Measurements from ENCODE around the gene MDGA2.
A peak's percentile ranks its signal among the peaks of the same experiment; 100 is the strongest.
"Not testable (repeated sequence)": the region's sequence is repeated elsewhere in the genome, so short reads cannot be mapped to it uniquely, and the experiment has no call there.

The MDGA2 gene

DNA sequence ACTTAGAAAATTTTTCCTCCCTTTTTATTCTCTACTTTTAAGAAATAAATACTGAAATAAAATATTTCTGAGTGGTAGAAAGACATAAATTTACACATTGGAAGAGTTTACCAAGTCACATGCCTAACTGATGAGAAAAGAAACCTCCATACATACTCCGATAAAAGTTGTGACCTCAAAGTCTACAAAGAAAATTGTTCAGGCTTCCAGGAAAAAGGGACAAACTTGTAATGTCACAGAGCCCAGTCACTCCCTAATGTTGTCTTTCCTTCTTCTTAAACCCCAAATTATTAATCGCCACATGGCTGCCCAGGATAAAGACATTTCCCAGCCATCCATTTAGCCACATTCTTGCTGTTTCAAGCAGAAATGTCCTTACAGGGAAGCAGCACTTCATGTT lies 455.3 kb downstream of the MDGA2 start:
- DNase-seq, result no peak

DNA sequence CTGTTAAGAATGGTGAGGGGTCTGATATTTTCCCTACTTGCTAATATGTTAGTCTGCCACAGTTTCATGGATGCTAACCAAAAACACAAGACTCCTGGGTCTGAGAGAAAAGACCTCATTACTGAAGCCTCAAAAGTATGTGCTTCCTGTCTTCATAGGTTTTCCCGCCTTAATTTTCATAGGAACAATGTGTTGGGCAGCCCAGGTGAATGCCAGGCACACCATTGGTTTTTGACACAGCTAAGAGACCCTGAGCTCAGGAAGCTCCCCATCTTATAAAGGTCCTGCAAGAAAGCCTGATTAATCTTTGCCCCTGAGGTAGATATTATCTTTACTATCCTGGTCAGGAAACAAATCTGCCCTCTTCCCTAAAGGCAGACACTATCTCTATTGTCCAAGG lies 464.1 kb downstream of the MDGA2 start:
- no peak for DNase-seq

DNA sequence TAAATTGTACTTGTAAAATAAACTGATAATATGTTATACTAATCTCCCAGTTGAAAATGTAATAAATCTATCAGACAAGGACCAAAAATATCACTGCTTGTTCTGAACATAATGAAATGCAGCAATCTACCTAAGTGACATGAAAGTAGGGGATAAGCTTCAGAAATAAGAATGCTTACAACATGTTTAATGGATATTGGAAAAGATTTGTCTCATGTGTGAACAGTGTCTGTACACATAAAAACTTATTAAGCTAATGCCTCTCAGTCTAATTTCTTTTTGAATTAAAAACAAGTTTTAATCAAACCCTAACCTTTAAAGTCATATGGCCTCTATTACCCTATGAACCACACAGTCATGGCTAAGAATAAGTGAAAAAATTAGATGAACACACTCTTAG lies 465.3 kb downstream of the MDGA2 start:
- DNase-seq, result no peak

DNA sequence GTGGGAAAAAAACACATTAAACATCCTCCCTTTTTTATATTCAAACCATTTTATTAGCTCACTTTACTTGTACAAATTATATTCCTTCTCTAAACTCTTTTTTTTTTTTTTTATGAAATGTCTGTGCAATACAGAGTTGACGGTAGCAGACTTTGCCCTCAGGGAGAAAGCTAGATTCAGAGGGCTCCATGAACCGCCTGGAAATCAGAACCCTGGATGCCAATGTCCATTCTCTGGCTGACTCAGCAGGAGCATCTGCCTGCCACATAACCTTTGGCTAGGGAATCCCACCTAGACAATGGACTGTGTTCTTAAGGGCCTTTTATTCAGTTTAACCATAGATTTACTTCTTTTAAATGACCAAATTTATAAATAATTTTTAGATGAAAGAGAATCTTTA lies 467.0 kb downstream of the MDGA2 start:
- DNase-seq, result no peak

DNA sequence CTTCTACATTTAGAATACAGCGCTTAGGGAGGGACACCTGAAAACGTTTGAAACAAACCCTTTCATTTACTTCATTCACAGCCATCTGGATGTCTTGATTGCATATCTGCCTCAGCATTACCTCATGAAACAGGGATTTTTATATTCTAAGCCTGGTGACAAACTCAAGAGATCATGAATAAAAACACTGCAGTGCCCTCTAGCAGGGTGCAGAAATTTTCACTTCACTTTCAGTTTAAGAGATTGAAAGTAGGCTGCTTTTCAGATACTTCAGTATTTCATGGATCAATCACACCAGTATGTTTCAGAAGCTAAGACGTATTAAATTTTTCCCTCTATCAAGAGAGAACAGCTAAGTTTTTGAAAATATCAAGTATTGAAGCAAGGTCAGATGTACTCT lies 467.8 kb downstream of the MDGA2 start:
- peak; percentile 48 for DNase-seq

DNA sequence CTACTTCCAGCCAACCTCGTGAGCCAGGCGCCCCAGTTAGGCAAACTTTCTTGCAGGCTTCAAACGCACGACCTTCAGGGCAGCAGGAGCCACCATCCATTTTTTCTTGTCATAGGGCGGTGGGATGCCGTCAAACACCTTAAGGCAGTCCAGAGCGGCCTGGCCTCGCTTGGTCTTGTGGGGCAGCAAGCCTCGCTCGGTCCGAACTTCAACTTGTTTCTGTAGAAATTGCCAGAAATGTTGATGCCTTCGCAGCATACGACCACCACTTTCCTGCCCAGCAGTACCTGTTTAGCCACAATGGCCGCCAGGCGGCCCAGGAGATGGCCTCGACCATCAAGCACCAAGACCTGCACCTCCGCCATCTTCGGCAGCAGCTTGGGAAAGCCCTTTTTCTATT lies 474.7 kb downstream of the MDGA2 start:
- DNase-seq, result no peak

DNA sequence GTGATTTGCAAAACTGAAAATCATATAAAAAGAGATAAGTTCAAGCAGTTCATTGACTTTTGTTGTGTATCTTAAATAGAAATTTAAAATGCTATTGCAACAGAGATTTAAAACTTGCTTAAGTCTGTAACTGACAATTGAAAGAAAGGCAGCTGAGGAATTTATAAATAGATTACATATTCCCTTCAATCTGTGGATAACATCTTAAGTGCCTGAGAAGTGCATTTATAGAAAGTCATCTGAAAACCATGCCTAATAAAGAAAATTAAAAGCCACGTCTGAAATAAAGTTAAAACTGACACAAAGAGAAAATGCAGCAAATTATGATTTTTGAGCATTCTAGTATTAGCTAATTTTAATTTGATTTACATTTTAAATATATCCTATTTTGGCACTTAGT lies 479.8 kb downstream of the MDGA2 start:
- DNase-seq, result no peak

DNA sequence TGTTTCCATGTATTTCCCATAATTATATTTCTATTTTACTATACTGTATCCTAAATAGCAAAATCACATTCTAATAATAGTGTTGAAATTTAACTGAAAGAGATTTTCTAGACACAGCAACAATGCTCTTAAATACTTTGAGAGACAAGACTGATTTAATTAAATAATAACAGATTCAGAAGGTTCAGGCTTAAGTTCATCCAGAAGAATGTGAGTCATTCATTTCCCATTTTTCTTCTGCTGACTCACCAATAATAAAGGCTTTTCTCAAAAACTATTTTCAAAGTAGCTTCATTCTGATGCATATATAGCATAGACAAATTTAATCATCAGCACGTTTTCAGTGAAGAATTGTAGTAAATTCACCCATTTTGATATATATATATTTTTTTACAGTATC lies 481.4 kb downstream of the MDGA2 start:
- DNase-seq, result peak; percentile 76

DNA sequence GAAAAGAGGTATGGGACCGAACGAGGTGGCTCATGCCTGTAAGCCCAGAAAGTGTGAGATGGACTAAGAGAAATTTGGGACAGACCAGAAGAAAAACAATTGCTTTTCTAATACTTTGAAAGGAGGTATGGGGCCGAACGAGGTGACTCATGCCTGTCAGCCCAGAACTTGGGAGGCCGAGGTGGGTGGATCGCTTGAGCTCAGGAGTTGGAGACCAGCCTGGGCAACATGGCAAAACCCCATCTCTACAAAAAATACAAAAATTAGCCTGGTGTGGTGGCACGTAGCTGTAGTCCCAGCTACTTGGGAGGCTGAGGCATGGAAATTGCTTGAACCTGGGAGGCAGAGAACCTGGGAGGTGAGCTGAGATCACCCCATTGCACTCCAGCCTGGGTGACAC lies 483.2 kb downstream of the MDGA2 start:
- not testable (repeated sequence) for DNase-seq

DNA sequence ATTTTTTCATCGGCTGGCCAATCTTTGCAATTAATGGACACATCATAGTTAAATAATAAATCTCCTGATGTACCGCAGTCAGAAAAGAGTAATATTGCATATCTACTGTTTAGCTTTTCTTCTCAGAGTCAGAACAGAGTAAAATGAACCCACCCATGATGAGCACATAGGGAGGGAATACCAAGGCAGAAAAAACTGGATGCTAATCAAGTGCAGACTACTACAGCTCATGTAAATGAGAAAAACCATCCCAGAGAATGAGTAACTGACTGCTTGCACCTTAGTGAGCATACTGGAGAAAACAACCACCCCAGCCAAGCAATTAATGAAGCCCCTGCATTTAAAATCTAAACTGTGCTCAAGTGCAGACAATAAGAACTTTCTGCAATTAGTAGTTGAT lies 483.7 kb downstream of the MDGA2 start:
- peak; percentile 57 for DNase-seq

DNA sequence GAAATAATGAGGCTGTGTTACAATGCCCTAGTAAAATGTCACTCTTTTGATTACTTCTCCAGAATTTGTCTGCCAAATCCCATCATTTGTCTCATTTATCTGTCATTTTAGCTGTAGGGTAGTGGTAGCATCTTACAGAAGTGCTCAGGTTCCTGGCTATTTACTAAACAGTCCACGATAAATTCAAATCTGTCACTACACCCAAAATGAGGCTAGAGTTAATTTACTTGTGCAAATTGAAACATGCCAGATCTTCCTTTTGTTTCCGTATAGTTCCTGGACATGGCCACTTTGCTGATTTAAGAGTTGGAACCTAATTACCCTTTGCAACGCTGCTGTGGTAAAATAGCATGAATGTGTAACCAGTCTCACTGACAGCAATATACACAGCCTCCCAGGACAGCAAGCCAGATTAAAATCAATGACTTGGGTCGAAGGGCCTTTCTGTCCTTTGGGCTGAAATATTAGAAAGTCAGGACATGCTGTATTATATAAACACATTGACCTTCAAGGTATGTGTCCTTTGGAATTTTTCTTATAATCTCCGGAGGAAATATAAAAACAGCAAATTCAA lies 485.4 kb downstream of the MDGA2 start:
- no peak for DNase-seq

DNA sequence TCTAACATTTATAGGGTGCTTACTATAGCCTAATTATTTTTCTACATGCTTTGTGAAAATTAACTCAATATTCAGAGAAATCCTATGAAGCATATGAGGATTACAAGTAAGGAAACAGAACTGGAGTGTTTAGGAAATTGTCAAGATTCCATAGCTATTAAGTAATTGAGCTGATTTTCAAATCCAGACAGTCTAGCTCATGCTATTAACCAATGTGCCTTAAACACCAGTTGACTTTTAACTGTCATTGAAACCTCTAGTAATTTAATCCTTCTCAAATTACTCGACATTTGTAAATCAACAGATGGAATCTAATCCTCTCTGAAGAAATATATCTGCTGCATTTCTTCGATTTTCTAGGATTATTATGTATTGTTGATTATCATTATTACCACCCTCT lies 488.9 kb downstream of the MDGA2 start:
- peak; percentile 77 for DNase-seq

DNA sequence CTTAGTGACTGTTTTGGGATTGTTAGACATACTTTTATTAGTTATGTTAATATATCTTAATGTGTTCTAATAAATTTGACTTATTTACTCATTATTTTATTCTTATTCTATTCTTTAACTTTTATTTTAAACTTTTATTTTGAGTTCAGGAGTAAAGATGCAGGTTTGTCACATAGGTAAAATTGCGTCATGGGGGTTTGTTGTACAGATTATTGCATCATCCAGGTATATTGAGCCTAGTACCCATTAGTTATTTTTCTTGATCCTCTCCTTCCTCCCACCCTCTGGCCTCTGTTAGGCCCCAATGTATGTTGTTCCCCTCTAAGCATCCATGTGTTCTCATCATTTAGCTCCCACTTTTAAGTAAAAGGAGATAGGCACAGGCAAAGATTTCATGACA lies 495.5 kb downstream of the MDGA2 start:
- no peak for DNase-seq

DNA sequence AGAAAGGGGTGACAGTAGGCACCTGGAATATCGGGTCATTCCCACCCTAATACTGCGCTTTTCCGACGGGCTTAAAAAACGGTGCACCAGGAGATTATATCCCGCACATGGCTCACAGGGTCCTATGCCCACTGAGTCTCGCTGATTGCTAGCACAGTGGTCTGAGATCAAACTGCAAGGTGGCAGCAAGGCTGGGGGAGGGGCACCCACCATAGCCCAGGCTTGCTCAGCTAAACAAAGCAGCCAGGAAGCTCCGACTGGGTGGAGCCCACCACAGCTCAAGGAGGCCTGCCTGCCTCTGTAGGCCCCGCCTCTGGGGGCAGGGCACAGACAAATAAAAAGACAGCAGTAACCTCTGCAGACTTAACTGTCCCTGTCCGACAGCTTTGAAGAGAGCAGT lies 503.5 kb downstream of the MDGA2 start:
- DNase-seq, result not testable (repeated sequence)

DNA sequence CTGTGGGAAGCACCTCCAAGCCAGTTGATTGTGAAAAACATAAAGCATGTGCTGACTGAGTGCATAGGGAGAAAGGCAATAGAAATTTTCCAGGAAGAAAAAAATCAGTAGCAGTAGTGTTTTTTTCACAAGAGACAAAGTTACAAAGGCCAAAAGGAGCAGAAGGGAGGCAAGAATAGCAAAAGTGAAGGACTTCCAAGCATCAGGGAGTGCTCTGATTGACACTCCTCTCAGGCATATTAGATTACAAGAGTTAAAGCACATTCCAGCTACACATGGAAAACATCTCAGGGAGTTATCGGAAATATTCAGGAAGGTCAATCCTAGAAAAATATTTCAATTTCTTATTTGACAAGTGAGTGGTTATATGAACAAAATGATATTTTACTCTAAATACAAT lies 508.0 kb downstream of the MDGA2 start:
- DNase-seq, result no peak

DNA sequence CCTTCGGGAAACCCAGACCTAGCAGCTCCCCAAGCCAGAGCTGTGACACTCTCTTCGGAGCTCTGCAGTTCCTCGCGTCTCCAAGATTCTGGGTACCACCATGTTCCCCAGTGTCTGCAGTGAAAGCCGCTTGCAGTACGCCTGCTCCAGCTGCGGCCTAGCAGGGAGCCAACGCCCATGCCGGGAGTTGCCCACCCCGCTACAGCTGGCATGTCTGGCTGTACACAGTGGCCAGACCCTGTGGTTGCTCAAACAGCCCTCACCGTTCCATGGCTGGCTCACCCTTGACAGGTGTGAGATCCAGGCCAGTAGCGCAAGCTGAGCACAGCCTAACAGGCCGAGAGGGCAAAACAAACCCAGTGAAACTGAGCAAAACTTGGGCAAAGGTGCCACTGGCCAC lies 520.0 kb downstream of the MDGA2 start:
- DNase-seq, result no peak

DNA sequence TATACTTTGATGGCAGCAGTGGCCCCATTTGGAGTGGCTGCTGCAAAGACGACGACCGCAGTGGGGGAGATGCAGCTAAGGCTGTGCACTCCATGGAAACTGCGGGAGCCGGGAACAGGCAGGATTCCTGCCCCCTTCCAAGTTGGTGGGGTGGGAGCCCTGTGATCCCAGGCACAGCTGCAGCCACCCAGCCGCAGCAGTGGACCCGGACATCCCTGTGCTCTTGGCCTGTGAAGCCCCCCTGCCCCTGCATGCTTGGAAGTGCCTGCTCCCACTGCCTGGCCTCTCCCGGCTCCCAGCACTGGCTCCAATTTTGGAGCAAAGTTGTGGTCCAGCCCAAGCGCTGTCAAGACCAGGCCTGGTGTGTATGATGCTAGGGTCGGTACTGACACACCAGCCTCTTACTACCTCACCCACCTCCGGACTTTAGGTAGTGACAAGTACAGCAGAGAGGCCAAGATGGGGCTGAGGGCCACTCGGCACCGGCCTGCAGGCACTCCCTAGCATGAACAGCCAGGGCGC lies 521.1 kb downstream of the MDGA2 start:
- no peak for DNase-seq

DNA sequence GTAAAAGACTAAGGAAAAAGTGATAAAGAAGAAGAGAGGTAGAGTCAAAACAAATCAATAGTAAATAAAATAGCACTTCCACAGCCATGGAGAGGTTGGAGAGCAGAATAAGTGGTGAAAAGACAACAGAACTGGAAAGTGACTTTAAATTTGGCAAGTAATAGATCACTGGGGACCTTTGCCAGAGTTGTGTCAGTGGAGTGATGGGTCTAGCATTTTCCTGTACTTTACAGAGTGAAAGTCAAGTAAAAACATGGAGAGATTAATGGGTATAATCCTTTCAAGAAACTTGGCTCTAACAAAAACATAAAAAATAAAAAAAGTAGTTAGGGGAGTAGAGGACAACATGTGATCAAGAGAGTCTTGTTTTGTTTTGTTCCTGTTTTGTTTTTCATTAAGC lies 521.7 kb downstream of the MDGA2 start:
- DNase-seq, result no peak

DNA sequence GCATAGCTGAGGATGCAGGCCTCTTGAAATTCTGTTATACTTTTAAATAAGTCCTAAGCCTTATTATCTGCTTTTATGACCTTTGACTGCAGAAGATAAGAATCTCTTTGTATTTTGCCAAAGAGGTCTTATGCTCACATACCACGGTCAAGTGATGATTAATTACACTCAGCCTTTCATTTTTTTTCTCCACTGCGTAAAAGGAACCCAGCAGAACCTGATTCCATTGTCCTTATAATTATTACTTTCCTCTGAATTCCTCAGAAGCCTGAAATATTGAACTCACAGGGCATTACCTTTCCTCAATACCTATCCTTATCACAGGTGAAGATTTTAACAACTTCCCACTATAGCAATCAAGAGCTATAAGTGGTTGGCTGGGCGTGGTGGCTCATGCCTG lies 525.1 kb downstream of the MDGA2 start:
- DNase-seq, result no peak

DNA sequence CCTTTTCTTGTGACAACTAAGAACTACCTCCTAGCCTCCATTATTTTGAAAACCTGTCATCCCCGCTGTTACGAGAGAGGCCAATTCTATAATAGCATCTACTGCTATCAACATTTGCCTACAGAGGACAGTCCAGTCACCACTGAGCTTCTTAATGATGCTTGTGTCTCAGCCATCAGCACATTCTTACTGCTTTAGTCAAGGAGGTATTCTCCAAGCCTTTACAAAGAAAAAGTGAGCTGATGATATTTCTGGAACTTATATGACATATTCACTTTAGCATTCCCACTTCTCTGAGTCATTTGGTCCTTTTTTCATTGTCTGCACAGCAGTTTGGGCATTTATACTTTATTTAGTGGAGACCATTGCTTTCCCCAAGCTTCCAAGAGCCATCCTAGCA lies 526.1 kb downstream of the MDGA2 start:
- peak; percentile 70 for DNase-seq

DNA sequence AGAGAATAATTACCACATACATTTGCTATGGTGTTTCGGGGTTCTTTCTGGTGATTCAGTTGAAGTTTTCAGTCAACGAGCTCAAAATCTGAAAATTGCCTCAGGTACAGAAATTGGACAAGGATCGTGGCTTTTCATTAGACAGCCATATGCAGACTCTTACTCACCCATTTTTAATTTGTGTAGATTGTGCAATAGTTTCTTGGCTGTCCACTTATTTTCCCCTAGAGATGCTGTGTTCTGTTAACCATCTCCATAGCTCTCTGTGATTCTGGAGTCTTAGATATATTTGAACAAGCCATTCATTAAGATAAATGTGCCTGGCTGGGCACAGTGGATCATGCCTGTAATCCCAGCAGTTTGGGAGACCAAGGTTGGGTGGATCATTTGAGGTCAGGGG lies 526.7 kb downstream of the MDGA2 start:
- peak; percentile 25 for DNase-seq

DNA sequence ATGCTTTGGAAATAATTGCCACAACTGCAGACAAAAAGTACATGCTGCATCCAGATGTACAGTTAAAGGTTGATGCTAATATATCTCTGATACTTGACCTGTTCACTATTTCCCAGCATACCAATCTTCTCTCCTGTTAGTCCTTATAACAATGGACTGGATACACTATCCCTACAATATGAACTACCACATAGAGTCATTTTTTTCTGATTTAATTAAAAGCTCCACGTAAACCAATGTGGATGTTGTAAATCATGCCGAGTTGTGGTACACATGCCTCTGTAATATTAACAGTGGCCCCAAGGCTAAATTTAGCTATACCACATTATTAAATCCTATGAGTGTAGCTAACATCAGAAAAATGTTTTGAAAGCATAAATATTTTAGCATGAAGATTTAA lies 554.8 kb downstream of the MDGA2 start:
- no peak for DNase-seq

DNA sequence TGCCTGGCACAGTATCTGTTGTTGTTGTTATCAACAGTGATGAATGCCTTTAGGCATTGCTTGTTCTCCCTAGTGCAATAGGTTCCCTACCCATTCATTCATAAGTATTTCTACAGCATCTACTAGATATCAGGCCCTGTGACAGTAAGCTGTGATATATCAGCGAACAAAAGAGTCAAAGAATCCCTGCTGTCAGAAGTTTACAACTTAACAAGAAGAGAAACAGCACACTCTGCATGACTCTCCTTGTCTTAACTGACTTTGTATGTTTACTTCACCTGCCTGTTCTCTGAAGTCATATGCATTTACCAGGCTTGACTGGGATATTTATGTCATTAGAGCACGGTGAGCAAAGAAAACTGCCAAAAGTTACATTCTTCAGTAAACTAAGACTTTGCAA lies 571.6 kb downstream of the MDGA2 start:
- DNase-seq, result no peak

DNA sequence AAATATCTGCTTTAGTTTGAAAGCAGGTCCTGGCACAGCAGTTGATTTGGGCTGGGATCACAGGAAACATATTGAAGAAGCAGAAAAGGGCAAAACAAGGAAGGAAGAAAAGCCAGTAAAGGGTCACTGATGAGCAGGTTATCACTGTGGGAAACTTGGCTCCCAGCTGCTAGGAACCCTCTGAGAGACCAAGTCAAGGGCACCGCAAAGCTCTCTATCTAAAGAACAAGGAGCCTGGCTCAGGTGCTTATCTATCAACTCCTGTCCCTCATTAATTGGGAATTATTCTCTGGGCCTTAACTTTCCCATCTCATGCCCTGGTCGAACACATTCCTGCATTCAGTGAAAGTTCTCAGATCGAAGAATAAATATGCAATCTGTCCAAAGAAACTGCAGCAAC lies 572.9 kb downstream of the MDGA2 start:
- no peak for DNase-seq

DNA sequence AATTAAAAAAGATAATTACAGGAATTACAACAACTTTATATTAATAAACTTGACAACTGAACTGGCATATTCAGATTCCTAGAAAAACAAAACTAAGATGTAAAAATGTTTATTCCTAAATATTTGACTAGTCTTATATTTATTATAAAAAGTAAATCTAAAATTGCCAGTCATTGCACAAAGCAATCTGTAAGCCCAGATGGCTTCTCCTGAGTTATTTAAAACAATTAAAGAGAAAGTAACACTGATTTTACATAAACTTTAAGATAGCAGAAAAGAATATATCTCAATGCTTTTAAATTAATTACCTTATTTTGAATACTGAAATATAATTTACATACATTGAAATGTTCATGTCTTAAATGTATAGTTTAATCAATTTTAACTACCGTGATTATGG lies 589.7 kb downstream of the MDGA2 start:
- DNase-seq, result no peak
